ENCODE results near the gene HOXB5. TPM values are rescaled to one million over a fixed set of nuclear protein-coding genes. Genes with fewer than 3 reads are reported as not detected.
A peak's percentile ranks its signal among the peaks of the same experiment; 100 is the strongest.

HOXB5 gene
- polyA plus RNA-seq, 4 donors: 23.9 to 51.6 (median 37.1) TPM

DNA sequence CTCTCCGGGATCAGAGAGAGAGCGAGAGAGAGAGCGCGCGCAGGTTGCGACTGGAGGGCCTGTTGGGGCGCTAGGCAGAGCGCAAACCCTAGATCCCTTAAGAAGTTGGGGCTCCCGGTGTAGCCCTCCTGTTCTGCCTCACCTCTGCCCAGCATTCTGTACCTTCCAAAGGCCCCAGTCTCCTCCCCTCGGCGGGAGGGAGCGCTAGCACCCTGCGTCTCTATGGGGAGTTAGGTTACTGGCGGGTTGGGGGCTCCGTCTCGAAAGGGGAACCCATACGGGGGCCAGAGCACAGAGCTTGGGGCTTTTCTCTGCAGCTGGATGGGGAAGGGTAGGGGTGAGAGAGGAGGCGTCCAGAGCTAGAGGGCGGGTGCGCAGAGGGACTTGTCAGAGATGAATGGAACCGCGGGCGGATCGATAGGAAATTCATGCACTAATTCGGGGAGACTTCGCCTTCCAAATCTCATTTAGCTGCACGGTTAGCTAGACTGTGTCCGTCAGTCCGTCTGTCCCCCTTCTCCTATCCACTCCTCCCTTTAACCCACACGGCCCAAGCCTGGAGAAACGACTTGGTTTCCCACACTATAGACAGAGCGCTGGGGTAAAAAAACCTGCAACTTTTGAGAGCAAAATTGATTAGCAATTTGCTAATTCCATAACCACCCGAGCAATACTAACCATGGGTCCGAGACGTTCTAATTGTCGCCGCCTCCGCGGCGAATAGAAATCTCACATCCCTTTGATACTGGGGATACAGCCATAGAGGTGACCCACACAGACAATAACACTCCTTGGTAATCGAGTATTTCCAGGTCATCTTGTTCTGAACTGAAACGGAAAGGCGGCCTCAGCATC lies 14.7 kb downstream of the HOXB5 start:
- DNase-seq (ENCODE audit: low read depth in 4 of 4, low spot score in 2 of 4): no peak

DNA sequence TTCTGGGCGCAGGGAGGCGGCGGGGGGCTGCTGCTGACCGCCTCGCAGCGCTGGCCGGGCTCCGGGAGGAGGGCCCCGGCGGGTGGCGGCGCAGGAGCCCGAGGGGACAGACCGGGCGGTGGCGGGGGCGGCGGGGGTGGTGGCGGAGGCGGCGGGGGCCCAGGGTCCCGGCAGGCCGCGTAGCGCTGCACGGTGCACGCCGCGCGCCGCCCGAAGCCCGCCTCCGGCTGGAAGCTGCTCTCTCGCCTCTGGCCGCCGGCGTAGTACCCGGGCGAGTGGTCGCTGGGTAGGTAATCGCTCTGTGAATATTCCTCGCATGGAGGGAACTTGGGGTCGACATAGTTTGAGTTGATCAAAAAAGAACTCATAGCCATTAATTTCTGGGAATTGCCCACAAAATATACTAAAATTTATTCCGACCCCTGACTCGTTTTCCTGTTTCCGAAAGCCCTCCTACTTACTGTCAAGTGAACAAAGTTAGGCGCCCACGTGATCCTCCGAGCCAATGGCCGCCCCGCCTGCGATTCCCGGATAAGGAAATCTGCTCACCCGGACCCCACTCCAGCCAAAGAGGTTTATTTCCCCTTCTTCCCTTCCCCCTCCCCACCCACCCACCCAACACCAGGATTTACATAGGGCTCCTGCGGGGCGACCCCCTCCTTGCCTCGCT lies 15.5 kb downstream of the HOXB5 start, which contains the start of gene HOXB4:
Gene HOXB4, minus strand, starts transcription at position 405 of the 670 bp plus-strand sequence. Its CDS starts 31 bp downstream, at position 374.
- no peak for DNase-seq (ENCODE audit: low read depth in 4 of 4, low spot score in 2 of 4)

DNA sequence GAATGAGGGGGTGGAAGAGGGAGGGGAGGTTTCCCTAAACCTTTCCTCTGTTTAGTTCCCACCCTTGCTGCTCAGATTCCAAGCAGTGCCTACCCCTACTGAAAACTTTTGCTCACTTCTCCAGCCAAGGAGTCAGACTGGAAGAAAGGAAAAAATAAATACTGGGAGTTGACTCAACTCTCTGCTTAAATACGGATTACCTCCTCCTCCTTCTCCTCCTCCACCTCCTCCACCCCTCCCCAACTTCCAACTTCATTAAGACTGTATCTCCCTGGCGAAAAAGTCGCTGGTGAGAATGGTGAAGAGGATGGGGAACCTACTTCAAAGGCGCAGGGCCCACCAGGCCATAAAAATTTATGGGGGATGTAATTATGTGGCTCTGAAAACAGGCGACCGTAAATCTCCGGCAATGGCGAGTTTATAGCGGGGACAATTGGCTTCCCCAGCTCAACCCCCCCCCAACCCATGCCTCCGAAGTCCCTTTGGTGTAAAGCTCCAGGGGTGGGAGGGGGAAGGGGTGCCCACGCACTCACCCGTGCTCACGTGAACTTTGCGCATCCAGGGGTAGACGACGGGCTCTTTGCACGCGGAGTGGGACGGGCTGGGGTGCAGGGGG lies 16.1 kb downstream of the HOXB5 start:
- DNase-seq (ENCODE audit: low read depth in 4 of 4, low spot score in 2 of 4): peak in 2 of 4 donors; percentile 92 to 95

DNA sequence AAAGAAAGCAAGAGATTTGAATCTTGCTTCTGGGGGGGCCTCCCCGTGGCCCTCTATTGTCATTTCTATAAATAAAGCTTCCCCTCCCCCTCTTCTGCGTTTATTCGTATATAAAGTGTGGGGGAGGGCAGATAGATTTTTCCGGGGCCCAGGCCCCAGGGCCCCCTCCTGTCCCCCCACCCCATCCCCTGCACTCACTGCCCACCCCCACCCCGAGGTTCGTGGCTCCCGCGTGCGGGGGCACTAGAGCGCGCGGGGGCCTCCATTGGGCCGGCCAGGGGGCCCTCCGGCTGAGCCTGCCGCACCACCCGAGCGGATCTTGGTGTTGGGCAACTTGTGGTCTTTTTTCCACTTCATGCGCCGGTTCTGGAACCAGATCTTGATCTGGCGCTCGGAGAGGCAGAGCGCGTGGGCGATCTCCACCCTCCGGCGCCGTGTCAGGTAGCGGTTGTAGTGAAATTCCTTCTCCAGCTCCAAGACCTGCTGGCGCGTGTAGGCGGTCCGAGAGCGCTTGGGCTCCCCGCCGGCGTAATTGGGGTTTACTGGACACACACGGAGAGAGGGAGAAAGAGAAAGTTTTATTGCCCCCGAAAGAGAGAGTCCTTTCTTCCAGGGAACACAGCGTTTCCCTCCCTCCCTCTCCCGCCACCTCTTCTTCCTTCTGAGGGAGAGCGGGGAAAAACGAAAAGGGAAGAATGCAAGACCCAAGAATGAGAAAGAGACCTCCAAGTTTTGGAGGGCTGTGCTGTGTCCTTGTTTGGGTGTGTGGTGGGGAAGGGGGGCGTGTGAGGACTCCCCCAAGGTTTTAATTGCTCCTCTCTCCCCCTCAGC lies 16.9 kb downstream of the HOXB5 start:
- no peak for DNase-seq (ENCODE audit: low read depth in 4 of 4, low spot score in 2 of 4)

DNA sequence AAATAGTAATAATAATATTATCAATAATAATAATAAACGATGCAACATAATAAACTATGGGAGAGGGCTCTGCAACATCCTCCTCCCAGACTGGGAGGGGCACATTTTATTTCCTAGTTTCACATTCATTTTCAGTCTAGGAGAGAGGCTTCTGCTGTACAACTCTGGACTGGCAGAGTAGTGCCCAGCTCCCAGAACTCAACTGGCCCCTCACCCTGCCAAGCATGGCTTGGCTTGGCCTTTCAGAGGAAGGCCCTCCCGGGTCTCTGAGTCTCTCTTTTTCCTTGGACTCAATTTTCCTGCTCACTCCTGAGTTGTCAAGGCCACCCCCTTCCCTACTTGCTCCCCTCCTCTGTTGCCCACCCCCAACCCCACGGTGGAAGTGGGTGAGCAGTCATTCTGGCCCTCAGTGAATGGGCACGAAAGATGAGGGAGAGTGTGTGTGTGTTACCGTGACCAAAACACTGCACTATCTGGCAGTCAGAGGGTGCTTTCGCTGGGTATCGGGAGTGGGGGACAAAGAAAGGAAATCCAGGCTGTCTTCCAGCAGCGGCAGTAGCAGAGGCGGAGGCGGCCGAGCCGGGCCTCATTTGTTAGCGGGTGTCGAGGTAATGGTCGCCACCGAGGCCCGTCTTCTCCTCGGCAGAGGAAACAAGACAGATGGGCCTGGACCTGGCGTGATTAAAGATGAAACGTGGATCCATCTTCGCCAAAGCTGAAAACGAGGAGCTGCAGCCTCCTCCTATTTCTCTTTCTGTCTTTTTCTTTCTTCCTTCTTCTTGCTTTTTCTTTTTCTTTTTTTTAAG lies 17.7 kb downstream of the HOXB5 start:
- no peak for DNase-seq (ENCODE audit: low read depth in 4 of 4, low spot score in 2 of 4)

DNA sequence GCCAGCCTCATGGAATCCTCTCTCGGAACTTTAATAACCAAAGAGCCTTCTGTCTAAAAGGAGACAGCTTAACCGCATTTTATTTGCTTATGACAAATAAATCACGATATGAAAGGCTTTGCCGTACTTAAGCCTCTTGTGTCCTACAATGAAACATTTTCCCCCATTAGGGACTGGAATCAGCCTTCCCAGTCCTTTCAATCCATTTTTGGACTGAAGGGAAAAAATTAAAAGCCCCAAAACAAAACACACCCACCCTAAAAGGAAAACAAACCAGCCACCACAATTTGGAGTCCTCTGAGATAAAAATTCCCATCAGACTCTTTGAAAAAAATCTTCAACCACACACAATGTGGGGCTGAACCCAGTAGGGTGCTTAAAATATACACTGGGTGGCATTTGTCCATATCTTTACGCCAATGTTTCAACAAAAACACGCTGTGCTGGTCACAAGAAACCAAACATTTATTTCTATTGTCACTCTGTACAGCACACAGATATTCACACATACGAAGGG lies 18.5 kb downstream of the HOXB5 start:
- DNase-seq (ENCODE audit: low read depth in 4 of 4, low spot score in 2 of 4): no peak

DNA sequence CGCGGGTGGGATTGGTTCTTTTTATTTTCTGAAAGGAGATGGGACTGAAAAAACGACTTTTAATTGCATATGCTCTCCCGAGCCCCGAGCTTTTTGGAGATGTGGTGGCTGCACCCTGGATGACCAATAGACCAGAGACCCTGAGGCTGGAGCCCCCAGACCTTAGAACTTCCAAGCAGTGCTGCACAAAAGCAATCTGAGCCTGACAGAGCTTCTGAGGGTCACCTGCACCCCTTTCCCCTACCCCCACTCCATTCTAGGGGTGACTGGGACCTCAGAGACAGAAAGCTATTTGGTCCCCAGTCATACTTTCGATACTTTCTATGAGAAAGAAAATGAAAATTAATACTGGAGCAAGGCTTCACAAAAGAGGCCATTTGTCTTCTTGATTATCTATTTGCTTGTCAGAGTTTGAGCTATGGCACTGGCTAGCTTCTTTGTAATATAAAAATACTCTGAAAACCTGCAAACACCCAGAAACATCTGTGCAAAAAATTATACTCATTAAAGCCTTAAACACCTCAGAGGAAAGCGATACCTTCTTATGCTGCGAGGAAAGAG lies 19.0 kb downstream of the HOXB5 start:
- DNase-seq (ENCODE audit: low read depth in 4 of 4, low spot score in 2 of 4): no peak

DNA sequence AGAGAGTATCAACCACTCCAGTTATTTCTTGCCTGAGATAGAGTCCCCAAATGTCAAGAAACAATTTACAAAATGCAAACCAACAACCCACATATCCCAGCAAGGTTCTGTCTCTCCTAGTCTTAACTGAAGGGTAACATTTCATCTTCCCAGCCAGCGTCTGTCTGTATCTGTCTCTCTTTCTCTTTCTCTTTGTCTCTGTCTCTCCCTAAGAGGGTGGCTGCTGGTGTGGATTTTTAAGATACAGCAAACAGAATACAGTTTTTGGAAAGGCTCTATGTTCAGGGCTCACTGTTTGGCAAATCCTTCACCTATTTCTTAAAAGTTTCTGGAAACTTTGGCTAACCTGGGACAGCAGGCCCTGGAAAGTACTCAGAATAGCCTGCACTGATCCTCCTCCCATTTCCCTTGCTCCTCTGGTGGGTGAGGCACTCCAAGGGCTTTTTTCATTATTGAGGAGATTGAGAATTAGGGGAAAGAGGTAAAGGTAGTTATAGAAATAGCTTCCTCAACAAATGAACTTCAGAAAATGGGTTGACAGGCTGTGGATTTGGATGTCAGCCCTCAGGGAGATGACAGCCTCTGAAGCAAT lies 21.7 kb downstream of the HOXB5 start:
- no peak for DNase-seq (ENCODE audit: low read depth in 4 of 4, low spot score in 2 of 4)

DNA sequence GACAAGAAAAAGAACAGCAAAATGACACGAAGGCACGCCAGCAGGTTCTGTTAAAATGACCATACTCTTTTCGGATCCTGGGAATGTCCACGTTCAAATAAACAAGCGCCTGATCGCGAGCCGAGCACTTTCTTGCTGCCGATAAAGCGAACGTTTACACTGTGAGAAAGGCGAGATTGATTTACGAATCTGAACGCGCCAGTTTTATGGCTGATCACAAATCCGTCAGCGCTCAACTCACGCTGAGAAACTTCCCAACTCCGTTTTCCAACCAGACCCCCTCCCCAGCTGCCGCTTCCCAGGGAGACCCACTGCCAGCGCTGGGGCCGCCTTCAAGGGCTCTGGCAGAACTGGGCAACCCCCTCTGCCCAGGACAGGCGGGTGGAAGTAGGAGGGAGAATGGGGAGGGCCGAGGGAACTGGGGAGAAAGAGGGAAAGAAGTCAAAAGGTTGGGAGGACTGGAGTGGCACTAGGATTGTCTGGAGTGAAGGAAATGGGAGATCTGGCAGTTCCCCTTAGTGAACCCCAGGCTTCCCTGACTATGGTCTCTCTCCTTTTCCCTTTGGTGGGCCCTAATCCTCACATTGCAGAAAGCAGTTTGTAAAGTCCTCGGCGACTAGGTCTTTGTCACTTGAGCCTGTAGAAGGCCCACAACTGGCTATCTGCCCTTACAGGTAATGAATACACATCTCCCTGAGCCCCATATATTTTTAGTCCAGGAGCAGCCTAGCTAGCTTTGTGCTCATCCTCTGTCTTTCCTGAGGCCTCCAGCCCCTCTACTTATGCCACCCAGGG lies 22.4 kb downstream of the HOXB5 start:
- DNase-seq (ENCODE audit: low read depth in 4 of 4, low spot score in 2 of 4): no peak

DNA sequence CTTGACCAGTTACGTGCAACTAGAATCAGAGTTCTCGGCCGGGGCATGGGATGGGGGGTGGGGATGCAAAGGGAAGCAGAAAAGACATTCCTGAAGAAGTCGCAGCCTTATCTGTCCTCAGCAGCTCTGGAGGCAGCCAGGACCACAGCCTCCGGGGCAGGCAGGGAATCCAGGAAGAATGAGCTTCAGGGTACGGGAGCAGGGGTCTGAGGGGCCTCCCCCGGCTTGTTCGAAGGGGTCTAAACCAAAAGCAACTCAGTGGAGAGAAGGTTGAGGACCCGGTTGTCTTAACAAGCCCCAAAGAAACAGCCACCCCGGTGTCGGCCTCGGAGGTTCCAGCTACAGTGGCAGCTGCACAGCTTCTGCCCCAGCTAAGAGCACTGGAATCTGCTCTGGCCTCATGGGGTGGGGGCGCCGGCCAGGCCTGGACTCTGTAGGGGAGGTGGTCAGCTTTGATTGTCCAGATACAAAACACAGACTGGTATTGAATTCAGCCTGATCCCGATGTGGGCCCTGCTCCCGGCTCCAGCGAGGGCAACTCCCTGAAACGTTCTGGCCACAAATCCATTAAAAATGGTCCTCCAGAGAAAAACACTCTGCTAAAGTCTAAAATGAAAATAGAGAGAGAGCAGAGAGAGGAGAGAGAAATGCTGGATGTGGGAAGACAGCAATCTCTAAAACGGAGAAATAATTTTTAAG lies 23.1 kb downstream of the HOXB5 start:
- no peak for DNase-seq (ENCODE audit: low read depth in 4 of 4, low spot score in 2 of 4)

DNA sequence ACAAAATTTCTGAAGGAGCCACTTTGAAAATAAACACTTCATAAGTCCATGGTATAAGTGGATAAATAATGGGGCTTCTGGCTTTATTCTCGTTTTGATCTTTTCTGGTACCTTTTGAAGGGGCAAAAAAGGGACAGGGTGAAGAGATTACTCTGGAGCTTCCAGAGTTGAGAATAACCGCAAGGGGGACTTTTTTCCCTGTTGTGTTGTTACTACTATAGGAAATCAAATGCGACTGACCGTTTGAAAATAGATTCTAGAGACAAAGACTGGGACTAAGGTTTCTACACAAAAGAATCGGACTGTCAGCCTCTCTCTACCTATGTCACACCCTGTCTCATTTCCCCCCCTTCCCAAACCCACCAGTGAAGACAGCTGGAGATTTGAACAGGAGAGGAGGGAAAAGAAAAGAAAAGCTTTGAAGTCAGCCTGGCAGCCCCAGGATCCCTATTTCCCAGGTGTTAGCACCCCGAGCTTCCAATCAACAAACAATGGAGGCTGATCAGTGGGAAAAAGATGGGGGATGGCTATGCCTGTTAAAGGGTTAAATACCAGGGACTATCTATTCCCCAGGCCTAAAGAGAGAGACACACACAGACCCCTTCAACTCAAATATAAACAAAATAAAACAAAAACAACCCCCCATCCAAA lies 23.8 kb downstream of the HOXB5 start:
- DNase-seq (ENCODE audit: low read depth in 4 of 4, low spot score in 2 of 4): no peak

DNA sequence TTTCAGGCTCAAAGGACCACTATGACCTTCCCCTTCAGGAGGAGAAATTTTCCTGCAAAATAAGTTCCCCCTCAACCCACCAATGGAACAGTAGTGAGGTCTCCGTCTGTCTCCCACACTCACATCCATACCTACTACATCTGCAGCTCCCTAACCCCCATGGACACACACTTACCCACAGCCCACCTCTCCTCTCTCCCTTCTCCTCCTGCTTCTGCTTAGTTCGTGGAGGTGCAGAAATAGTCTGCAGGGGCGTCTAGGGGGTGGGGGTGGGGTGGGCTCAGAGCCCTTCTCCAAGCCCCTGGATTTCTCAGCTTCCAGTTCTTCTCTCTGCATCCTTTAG lies 24.4 kb downstream of the HOXB5 start:
- DNase-seq (ENCODE audit: low read depth in 4 of 4, low spot score in 2 of 4): no peak

DNA sequence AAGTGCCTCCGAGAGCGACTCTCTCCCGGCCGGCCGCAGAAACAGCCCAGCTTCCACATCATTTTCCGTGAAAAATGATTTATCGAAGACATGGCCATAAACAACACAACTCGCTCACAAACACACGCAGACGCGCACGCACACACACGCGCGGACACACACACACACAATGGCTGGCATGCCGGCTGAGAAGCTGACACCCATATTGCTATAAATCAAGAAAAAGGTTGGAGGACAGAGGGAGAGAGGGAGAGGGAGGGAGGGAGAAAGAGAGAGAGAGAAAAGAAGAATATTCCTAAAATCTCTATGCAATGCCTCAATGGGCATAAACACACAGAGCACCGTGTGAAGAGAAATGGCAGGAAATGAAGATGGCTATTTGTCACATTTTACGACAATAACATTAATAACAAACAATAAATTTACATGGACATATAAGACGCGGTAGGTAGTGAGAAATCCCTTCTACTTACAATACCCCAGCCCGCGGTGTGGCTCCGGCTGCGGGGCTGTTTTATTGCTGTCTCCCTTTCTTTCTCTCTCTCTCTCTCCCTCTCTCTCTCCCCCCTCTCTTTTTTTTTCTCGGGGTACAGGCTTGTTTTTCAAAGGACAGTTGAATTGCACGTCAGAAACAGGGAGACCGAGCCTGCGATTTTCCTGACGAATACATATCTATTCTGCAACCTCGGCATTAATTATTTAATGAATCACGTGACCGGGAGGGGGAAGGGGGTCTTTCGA lies 24.9 kb downstream of the HOXB5 start:
- DNase-seq (ENCODE audit: low read depth in 4 of 4, low spot score in 2 of 4): no peak

DNA sequence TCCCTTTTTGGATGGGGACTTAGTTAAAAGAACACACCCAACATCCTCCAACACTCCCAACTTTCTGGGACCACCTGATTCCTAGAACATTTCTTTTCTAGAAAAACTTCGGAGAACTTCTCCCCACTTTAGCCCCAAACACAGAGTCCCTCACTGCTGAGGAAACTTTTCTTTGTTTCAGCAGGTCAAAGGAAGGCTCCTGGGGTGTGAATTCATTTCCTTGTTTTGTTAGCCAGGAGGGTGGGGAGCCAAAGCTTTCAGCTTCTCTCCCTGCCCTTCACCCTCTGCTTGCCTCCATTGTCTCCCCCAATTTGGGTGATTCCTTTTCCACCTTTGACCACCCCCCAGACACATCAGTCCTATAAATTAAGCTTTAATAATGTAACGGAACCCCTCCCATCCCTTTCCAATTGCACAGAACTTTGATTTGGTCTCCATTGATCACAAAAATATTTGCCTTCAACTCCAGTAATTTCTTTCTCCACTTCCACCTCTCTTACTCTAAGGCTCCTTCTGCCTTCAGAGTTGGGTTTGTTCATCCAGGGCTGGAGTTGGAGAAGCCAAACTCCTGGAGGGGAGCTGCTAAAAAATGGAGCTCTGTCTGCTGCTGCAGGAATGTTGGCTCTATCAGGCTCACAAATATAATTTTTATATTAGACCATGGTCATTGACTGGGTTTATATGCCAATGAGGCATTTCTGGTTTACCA lies 25.8 kb downstream of the HOXB5 start:
- DNase-seq (ENCODE audit: low read depth in 4 of 4, low spot score in 2 of 4): no peak

DNA sequence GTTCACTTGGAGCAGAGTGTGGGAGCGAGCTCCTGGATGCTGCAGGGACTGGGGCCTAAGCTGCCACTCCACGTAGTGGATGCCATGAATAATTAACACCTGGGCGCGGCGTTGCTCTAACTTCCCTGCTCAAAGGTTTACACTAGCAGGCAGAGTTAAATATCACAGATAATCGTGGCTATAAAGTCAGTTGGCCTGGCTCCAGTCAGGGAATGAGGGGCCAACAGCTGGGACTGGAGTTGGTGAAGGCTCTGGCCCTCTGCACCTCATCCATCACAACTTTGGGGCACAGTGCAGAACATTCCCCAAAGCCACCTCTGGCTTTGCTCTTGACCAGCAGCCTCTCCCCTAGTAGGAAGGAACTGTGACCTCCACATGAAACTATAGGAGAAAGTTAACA lies 26.4 kb downstream of the HOXB5 start:
- no peak for DNase-seq (ENCODE audit: low read depth in 4 of 4, low spot score in 2 of 4)

DNA sequence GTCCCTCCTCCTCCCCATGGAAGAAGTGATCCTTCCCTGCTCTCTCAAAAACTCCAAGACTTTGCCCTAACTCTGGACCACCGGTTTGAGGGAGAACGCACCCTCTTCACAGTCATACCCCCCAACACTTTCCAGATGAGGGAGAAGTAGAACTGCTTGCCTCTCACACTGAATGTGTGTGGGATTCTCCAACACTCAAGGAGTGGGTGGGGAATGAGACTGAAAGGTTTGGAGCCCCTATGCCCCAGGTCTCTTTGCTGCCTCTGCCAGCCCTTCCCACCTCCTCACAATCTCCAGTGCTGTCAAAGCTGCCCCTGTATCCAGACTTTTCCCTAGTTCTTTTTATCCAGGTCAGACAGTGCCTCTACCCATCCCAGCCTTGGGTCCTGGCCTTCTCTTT lies 26.9 kb downstream of the HOXB5 start:
- DNase-seq (ENCODE audit: low read depth in 4 of 4, low spot score in 2 of 4): no peak
